Measurements from ENCODE around the gene PCNA. TPM values are rescaled to one million over a fixed set of nuclear protein-coding genes. Genes with fewer than 3 reads are reported as not detected.

The PCNA gene
- total RNA-seq, 1 donor from 2014 or later = 65.6 TPM

DNA sequence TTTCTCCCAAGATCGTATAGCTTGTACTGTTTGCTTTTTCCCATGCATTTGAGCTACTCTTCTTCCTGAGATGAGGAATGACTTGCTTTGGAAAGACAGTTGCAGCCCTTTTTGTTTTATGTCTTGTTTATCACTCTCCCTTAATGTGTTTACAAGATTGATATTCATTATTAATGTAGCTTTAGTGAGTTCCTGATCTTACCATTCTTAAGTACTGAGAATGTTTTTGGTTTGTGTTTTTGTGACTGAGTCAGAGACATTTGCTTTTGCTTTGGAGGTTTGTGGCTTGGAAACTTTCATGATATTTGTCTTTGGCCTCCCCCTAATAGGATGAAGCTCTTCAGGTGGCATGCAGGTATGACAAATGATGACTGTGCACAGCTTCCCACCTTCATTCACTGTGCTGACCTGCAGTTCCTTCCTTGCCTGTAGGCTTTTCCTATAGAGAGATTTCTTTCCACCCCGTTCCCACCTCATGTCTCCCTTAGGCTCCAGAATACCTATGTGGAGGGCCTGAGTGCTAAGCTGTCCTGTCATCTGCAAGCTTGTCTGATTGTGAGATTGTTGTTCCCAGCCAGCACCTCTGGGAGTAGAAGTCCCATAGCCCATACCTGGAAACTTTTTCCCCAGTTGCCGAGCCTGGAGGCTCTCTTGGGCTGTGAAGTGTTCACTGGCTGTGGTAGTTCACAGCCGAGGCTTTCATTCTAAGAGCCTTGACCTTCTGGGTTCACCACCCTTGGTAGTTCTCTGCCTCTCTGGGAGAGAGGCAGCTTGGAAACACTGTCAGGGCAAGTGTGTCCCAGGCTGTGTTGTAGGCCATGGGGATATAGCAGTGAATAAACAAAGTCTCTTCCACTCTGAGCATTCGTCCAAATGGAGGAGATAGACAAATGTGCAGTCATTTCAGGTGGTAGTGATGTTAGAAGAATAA lies 34.1 kb upstream of the PCNA start:
- Mint-ChIP-seq H3K4me1 (ENCODE audit: unreplicated experiment) (peaks cover 24% of the 10 kb centered on the region), H3K27ac (ENCODE audit: unreplicated experiment) (no peak overlapping the region), H3K36me3 (ENCODE audit: unreplicated experiment) (peaks cover 3% of the 10 kb centered on the region), H3K27me3 (ENCODE audit: unreplicated experiment) (no peaks in the 10 kb centered on the region), H3K9me3 (ENCODE audit: unreplicated experiment) (no peaks in the 10 kb centered on the region), H3K4me3 (ENCODE audit: unreplicated experiment) (no peak overlapping the region)
- no peak for DNase-seq (ENCODE audit: extremely low spot score, unreplicated experiment)
- TF ChIP-seq, protein P1, sequence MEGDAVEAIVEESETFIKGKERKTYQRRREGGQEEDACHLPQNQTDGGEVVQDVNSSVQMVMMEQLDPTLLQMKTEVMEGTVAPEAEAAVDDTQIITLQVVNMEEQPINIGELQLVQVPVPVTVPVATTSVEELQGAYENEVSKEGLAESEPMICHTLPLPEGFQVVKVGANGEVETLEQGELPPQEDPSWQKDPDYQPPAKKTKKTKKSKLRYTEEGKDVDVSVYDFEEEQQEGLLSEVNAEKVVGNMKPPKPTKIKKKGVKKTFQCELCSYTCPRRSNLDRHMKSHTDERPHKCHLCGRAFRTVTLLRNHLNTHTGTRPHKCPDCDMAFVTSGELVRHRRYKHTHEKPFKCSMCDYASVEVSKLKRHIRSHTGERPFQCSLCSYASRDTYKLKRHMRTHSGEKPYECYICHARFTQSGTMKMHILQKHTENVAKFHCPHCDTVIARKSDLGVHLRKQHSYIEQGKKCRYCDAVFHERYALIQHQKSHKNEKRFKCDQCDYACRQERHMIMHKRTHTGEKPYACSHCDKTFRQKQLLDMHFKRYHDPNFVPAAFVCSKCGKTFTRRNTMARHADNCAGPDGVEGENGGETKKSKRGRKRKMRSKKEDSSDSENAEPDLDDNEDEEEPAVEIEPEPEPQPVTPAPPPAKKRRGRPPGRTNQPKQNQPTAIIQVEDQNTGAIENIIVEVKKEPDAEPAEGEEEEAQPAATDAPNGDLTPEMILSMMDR (IDR thresholded peaks at IDR 0.05) = no peak

DNA sequence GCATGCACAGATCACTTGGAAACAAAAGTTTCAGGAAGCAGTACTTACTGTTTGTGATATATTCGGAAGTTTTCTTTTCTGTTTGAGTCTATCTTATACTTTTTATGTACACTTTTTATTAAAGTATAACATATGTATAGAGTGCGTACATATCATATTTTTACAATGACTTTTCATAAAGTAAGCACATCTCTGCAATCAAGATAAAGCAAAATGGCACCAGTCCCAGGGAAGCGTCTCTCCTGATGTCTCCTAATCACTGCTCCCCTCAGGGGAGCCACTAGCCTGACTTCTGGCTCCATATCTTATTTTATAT lies 33.4 kb upstream of the PCNA start:
- no peak overlapping the region for H3K27ac Mint-ChIP-seq (ENCODE audit: unreplicated experiment)
- H3K4me3 Mint-ChIP-seq (ENCODE audit: unreplicated experiment) = no peak overlapping the region
- peaks cover 3% of the 10 kb centered on the region for H3K36me3 Mint-ChIP-seq (ENCODE audit: unreplicated experiment)
- TF ChIP-seq, protein P1 (IDR thresholded peaks at IDR 0.05) = no peak
- no peaks in the 10 kb centered on the region for H3K27me3 Mint-ChIP-seq (ENCODE audit: unreplicated experiment)
- H3K4me1 Mint-ChIP-seq (ENCODE audit: unreplicated experiment) = peaks cover 24% of the 10 kb centered on the region
- DNase-seq (ENCODE audit: extremely low spot score, unreplicated experiment) = no peak
- no peaks in the 10 kb centered on the region for H3K9me3 Mint-ChIP-seq (ENCODE audit: unreplicated experiment)

DNA sequence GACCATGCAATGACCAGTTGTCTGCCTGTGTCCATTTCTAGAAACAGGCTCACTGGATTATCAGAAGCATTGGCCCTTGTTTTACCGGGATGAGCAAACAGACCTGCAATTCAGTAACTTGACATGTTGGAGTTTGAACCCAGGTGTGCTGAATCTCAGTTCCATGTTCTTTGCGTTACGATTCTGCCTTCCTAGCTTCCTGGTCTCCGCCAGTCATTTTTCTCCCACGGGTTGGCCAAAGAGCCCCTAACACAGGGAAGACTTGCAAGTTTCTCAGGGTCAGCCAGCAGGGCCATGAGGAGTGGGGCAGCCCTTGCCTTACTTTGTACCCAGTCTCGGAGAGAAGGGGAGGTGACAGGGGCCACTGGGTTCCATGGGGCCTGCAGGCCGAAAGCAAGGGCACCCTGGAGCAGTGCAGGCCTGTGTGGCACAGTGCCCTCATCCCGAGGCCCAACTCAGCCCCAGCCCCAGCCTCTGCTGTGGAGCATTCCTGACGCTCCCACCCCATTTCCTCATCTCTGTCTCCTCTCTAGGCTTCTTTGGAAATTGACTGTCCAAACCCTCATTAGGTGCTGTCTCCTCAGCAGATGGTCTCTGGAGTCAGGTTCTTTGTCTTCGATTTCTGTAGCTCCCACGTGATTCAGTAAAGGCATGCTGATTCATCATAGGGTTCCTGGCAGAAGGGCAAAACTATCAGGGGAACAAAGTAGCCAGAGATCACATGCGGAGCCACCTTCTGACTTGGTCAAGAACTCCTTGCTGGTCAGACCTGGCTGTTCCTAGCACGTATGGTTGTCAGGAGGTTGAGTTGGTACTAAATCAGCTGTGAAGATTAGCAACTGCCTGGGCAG lies 30.7 kb upstream of the PCNA start:
- Mint-ChIP-seq H3K4me3 (ENCODE audit: unreplicated experiment) (no peak overlapping the region), H3K27me3 (ENCODE audit: unreplicated experiment) (no peaks in the 10 kb centered on the region), H3K9me3 (ENCODE audit: unreplicated experiment) (no peaks in the 10 kb centered on the region), H3K36me3 (ENCODE audit: unreplicated experiment) (peaks cover 3% of the 10 kb centered on the region), H3K27ac (ENCODE audit: unreplicated experiment) (peak overlapping the region; percentile 51), H3K4me1 (ENCODE audit: unreplicated experiment) (peaks cover 10% of the 10 kb centered on the region)
- TF ChIP-seq, protein P1 (IDR thresholded peaks at IDR 0.05) = no peak
- no peak for DNase-seq (ENCODE audit: extremely low spot score, unreplicated experiment)

DNA sequence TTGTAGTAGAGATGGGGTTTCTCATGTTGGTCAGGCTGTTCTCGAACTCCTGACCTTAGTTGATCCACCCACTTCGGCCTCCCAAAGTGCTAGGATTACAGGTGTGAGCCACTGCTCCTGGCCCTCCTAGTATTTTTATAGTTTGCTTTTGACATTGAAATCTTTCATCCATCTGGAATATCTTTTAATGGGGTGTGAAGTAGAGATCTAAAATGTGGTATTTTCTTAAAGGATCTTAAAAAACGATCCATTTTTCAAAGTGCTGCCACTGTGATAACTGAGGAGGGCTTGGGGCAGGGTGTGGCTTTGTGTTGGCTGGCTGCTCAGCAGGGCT lies 30.1 kb upstream of the PCNA start:
- no peak for DNase-seq (ENCODE audit: extremely low spot score, unreplicated experiment)
- Mint-ChIP-seq H3K4me3 (ENCODE audit: unreplicated experiment) (no peak overlapping the region), H3K27ac (ENCODE audit: unreplicated experiment) (no peak overlapping the region), H3K36me3 (ENCODE audit: unreplicated experiment) (peaks cover 3% of the 10 kb centered on the region), H3K27me3 (ENCODE audit: unreplicated experiment) (no peaks in the 10 kb centered on the region), H3K9me3 (ENCODE audit: unreplicated experiment) (no peaks in the 10 kb centered on the region), H3K4me1 (ENCODE audit: unreplicated experiment) (peaks cover 9% of the 10 kb centered on the region)
- TF ChIP-seq, protein P1 (IDR thresholded peaks at IDR 0.05) = no peak

DNA sequence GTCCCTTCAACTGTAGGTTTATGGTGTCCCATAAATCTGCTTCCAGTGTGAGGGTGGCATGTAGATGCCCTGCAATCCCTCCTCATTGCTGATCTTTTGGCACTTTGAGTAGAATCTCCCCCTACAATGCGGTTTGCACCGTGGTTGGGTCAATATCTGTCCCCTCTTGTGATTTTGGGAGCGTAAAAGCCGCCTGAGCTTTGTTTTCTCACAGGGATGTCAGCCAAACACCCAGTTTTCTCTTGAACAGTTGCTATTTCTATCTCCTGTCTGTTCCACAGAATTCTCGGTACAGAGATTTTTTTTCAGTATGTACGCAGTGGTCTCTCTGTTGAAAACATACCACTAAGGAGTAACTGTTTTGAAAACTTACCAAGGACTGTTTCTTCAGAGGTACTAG lies 28.8 kb upstream of the PCNA start:
- TF ChIP-seq, protein P1 (IDR thresholded peaks at IDR 0.05) = no peak
- Mint-ChIP-seq H3K4me3 (ENCODE audit: unreplicated experiment) (no peak overlapping the region), H3K27ac (ENCODE audit: unreplicated experiment) (no peak overlapping the region), H3K27me3 (ENCODE audit: unreplicated experiment) (no peaks in the 10 kb centered on the region), H3K9me3 (ENCODE audit: unreplicated experiment) (no peaks in the 10 kb centered on the region), H3K36me3 (ENCODE audit: unreplicated experiment) (peaks cover 2% of the 10 kb centered on the region), H3K4me1 (ENCODE audit: unreplicated experiment) (peaks cover 9% of the 10 kb centered on the region)
- DNase-seq (ENCODE audit: extremely low spot score, unreplicated experiment) = no peak

Measured in osteocyte (in vitro differentiated cells).